Measurements from ENCODE around the gene UPF2.

The UPF2 gene

GRCh38 chr10:11951695-11952094 is 90.9 kb downstream of the UPF2 start:
- H3K4me3 ChIP-seq (ENCODE audit: low read depth in 1 of 2, low read length in 2 of 2) = no peak overlapping the region
- H3K9ac ChIP-seq (ENCODE audit: low read length) = no peak overlapping the region
- H3K9me3 ChIP-seq (ENCODE audit: low read length) = no peaks in the 10 kb centered on the region
- no peaks in the 10 kb centered on the region for H3K27me3 ChIP-seq (ENCODE audit: control insufficient read depth in 1 of 2, insufficient read depth in 2 of 2, low read length in 2 of 2)
- no peak overlapping the region for H3K27ac ChIP-seq (ENCODE audit: low read depth, low read length)
- peaks cover 5% of the 10 kb centered on the region for H3K36me3 ChIP-seq (ENCODE audit: insufficient read depth, low read length)
- no peaks in the 10 kb centered on the region for H3K4me1 ChIP-seq (ENCODE audit: insufficient read depth, low read length)

GRCh38 chr10:11950325-11951018 is 92.1 kb downstream of the UPF2 start:
- Histone ChIP-seq H3K27me3 (ENCODE audit: control insufficient read depth in 1 of 2, insufficient read depth in 2 of 2, low read length in 2 of 2) (no peaks in the 10 kb centered on the region), H3K36me3 (ENCODE audit: insufficient read depth, low read length) (peaks cover 5% of the 10 kb centered on the region), H3K4me3 (ENCODE audit: low read depth in 1 of 2, low read length in 2 of 2) (no peak overlapping the region), H3K4me1 (ENCODE audit: insufficient read depth, low read length) (no peaks in the 10 kb centered on the region), H3K9me3 (ENCODE audit: low read length) (no peaks in the 10 kb centered on the region), H3K9ac (ENCODE audit: low read length) (no peak overlapping the region), H3K27ac (ENCODE audit: low read depth, low read length) (no peak overlapping the region)

DNA sequence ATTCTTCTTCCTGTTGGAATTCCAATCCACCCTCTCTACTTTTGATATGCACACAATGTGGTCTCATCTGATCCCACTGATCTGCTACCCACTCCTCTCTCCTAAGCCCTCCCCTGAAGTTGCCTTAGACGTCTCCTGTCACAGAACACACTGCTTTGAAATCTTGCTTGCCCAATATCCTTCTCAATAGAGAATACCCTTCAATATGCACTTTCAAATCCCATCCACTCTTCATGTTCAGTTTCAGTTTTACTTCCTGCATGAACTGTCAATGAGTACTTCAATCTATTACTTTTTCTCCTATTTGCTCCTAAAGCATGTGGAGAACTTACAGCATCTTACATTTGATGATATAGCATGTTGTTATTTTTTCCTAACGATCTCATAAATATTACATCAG is 93.5 kb downstream of the UPF2 start:
- Histone ChIP-seq H3K4me1 (ENCODE audit: insufficient read depth, low read length) (no peaks in the 10 kb centered on the region), H3K27ac (ENCODE audit: low read depth, low read length) (no peak overlapping the region), H3K9me3 (ENCODE audit: low read length) (no peaks in the 10 kb centered on the region), H3K27me3 (ENCODE audit: control insufficient read depth in 1 of 2, insufficient read depth in 2 of 2, low read length in 2 of 2) (no peaks in the 10 kb centered on the region), H3K4me3 (ENCODE audit: low read depth in 1 of 2, low read length in 2 of 2) (no peak overlapping the region), H3K9ac (ENCODE audit: low read length) (no peak overlapping the region), H3K36me3 (ENCODE audit: insufficient read depth, low read length) (no peaks in the 10 kb centered on the region)

DNA sequence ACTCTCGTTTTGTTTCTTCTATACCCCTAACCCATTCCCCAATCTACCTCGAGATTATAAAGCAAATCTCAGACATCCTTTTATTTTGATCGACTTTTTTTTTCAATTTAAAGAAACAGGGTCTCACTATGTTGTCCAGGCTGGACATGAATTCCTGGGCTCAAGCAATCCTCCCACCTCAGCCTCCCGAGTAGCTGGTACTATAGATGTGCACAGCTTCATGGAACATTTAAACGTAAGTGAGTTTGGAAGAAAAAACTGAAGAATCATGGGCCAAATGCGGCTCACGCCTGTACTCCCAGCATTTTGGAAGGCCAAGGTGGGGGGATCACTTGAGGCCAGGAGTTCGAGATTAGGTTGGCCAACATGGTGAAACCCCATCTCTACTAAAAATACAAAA is 96.0 kb downstream of the UPF2 start:
- Histone ChIP-seq H3K27ac (ENCODE audit: low read depth, low read length) (no peak overlapping the region), H3K4me3 (ENCODE audit: low read depth in 1 of 2, low read length in 2 of 2) (no peak overlapping the region), H3K27me3 (ENCODE audit: control insufficient read depth in 1 of 2, insufficient read depth in 2 of 2, low read length in 2 of 2) (no peaks in the 10 kb centered on the region), H3K4me1 (ENCODE audit: insufficient read depth, low read length) (no peaks in the 10 kb centered on the region), H3K36me3 (ENCODE audit: insufficient read depth, low read length) (peaks cover 16% of the 10 kb centered on the region), H3K9me3 (ENCODE audit: low read length) (no peaks in the 10 kb centered on the region), H3K9ac (ENCODE audit: low read length) (no peak overlapping the region)

- no peak overlapping the region for H3K9ac ChIP-seq (ENCODE audit: low read length)
- H3K4me1 ChIP-seq (ENCODE audit: insufficient read depth, low read length) = no peaks in the 10 kb centered on the region
- peaks cover 33% of the 10 kb centered on the region for H3K36me3 ChIP-seq (ENCODE audit: insufficient read depth, low read length)
These were observed 106.0 kb downstream of the UPF2 start for GRCh38 chr10:11936389-11937152.

DNA sequence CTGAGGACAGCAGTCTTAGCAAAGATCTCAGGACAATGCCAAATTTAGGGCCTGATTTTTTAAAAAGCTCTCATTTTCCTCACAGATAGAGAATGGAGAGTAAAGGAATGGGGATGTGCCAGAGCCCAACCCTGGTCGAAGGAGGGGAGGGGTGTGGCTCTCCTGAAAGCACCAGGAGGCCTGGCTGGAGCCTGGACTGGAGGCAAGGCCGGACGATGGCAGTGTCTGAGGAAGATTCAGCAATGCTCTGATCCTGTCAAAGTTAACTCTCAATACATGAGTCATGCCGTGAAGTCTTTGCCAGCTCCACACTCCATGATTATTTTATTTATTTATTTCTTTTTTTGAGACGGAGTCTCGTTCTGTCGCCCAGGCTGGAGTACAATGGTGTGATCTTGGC is 108.3 kb downstream of the UPF2 start:
- H3K9ac ChIP-seq (ENCODE audit: low read length) = no peak overlapping the region
- no peak overlapping the region for H3K4me3 ChIP-seq (ENCODE audit: low read depth in 1 of 2, low read length in 2 of 2)
- no peaks in the 10 kb centered on the region for H3K4me1 ChIP-seq (ENCODE audit: insufficient read depth, low read length)
- H3K36me3 ChIP-seq (ENCODE audit: insufficient read depth, low read length) = peaks cover 52% of the 10 kb centered on the region
- H3K9me3 ChIP-seq (ENCODE audit: low read length) = no peaks in the 10 kb centered on the region
- no peaks in the 10 kb centered on the region for H3K27me3 ChIP-seq (ENCODE audit: control insufficient read depth in 1 of 2, insufficient read depth in 2 of 2, low read length in 2 of 2)
- no peak overlapping the region for H3K27ac ChIP-seq (ENCODE audit: low read depth, low read length)

More at GRCh38 chr10:11936389-11937152, 106.0 kb downstream of the UPF2 start:
- Histone ChIP-seq H3K9me3 (ENCODE audit: low read length) (no peaks in the 10 kb centered on the region), H3K4me3 (ENCODE audit: low read depth in 1 of 2, low read length in 2 of 2) (no peak overlapping the region), H3K27me3 (ENCODE audit: control insufficient read depth in 1 of 2, insufficient read depth in 2 of 2, low read length in 2 of 2) (no peaks in the 10 kb centered on the region), H3K27ac (ENCODE audit: low read depth, low read length) (no peak overlapping the region)

- Histone ChIP-seq H3K36me3 (ENCODE audit: insufficient read depth, low read length) (peaks cover 50% of the 10 kb centered on the region), H3K27me3 (ENCODE audit: control insufficient read depth in 1 of 2, insufficient read depth in 2 of 2, low read length in 2 of 2) (no peaks in the 10 kb centered on the region), H3K9ac (ENCODE audit: low read length) (no peak overlapping the region), H3K4me1 (ENCODE audit: insufficient read depth, low read length) (no peaks in the 10 kb centered on the region), H3K27ac (ENCODE audit: low read depth, low read length) (no peak overlapping the region), H3K9me3 (ENCODE audit: low read length) (no peaks in the 10 kb centered on the region), H3K4me3 (ENCODE audit: low read depth in 1 of 2, low read length in 2 of 2) (no peak overlapping the region)
These were observed 108.9 kb downstream of the UPF2 start for GRCh38 chr10:11933577-11934223.

DNA sequence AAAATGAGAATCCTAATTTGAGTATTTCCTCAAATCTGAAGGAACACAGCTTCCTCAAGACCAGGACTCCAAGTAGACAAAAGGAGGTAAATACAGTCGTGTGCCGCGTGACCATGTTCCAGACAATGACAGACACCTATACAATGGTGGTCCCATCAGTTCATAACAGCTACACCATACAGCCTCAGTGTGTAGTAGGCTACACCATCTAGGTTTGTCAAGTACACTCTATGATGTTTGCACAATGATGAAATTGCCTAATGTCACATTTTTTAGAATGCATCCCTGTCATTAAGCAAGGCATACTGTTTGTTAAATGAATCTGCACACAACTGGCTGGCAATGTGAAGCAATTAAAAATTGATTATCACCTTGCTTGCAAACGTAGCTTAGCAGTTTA is 111.6 kb downstream of the UPF2 start:
- no peaks in the 10 kb centered on the region for H3K9me3 ChIP-seq (ENCODE audit: low read length)
- no peaks in the 10 kb centered on the region for H3K4me1 ChIP-seq (ENCODE audit: insufficient read depth, low read length)
- H3K36me3 ChIP-seq (ENCODE audit: insufficient read depth, low read length) = peaks cover 58% of the 10 kb centered on the region
- no peak overlapping the region for H3K9ac ChIP-seq (ENCODE audit: low read length)
- no peak overlapping the region for H3K27ac ChIP-seq (ENCODE audit: low read depth, low read length)
- H3K27me3 ChIP-seq (ENCODE audit: control insufficient read depth in 1 of 2, insufficient read depth in 2 of 2, low read length in 2 of 2) = no peaks in the 10 kb centered on the region
- no peak overlapping the region for H3K4me3 ChIP-seq (ENCODE audit: low read depth in 1 of 2, low read length in 2 of 2)

GRCh38 chr10:11930312-11930978 is 112.2 kb downstream of the UPF2 start:
- H3K27me3 ChIP-seq (ENCODE audit: control insufficient read depth in 1 of 2, insufficient read depth in 2 of 2, low read length in 2 of 2) = no peaks in the 10 kb centered on the region
- no peak overlapping the region for H3K27ac ChIP-seq (ENCODE audit: low read depth, low read length)
- peaks cover 57% of the 10 kb centered on the region for H3K36me3 ChIP-seq (ENCODE audit: insufficient read depth, low read length)
- no peaks in the 10 kb centered on the region for H3K9me3 ChIP-seq (ENCODE audit: low read length)
- no peak overlapping the region for H3K9ac ChIP-seq (ENCODE audit: low read length)
- no peaks in the 10 kb centered on the region for H3K4me1 ChIP-seq (ENCODE audit: insufficient read depth, low read length)
- no peak overlapping the region for H3K4me3 ChIP-seq (ENCODE audit: low read depth in 1 of 2, low read length in 2 of 2)

- Histone ChIP-seq H3K9me3 (ENCODE audit: low read length) (no peaks in the 10 kb centered on the region), H3K27ac (ENCODE audit: low read depth, low read length) (no peak overlapping the region), H3K4me3 (ENCODE audit: low read depth in 1 of 2, low read length in 2 of 2) (no peak overlapping the region), H3K36me3 (ENCODE audit: insufficient read depth, low read length) (peaks cover 53% of the 10 kb centered on the region), H3K4me1 (ENCODE audit: insufficient read depth, low read length) (no peaks in the 10 kb centered on the region), H3K9ac (ENCODE audit: low read length) (no peak overlapping the region), H3K27me3 (ENCODE audit: control insufficient read depth in 1 of 2, insufficient read depth in 2 of 2, low read length in 2 of 2) (no peaks in the 10 kb centered on the region)
These were observed 114.9 kb downstream of the UPF2 start for GRCh38 chr10:11927746-11928145.

DNA sequence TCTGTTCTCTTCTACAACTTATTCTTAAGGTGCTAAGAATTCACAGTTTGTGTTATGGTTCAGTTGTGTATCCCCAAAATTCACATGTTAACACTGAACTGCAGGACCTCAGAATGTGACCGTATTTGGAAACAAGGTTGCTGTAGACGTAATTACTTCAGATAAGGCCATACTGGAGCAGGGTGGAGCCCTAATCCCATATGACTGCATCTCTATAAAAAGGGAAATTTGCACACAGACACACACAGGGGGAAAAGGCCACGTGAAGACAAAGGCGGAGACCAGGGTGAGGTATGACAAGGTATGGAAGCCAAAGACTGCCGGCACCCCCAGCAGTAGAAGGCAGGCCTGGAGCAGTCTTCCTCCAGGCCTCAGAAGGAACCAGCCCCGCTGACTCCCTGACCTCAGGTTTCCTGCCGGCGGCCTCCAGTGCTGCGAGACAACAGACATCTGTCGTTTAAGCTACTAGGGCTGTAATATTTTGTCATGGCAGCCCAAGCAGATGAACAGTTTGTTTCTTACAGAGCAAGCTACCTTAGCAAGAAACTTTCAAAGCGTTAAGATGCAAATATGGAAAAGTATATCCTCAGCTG is 120.7 kb downstream of the UPF2 start:
- Histone ChIP-seq H3K36me3 (ENCODE audit: insufficient read depth, low read length) (peaks cover 36% of the 10 kb centered on the region), H3K9ac (ENCODE audit: low read length) (no peak overlapping the region), H3K4me1 (ENCODE audit: insufficient read depth, low read length) (no peaks in the 10 kb centered on the region), H3K9me3 (ENCODE audit: low read length) (no peaks in the 10 kb centered on the region), H3K27me3 (ENCODE audit: control insufficient read depth in 1 of 2, insufficient read depth in 2 of 2, low read length in 2 of 2) (no peaks in the 10 kb centered on the region), H3K27ac (ENCODE audit: low read depth, low read length) (no peak overlapping the region), H3K4me3 (ENCODE audit: low read depth in 1 of 2, low read length in 2 of 2) (no peak overlapping the region)
